Measurements from ENCODE around the gene ALDH1A1.

Gene ALDH1A1

DNA sequence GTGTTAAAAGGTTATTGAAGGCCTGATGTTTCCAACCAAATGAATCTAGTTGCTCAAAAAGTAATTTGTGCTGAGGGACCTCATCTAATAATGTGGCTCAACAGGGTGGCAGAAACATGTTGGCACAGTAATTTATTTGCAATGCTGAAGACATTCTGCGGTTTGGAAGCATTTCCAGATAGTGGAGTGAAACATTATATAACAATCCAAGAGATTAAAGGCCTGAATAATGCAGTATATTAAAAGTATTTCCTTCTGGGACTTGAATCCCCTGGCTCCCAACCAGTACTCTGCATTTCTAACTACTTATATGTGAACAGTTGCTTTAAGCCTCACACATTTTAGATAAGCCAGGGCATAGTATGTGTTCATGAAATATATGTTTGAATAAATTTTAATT, 25.9 kb upstream of the ALDH1A1 start:
- H3K4me1 ChIP-seq (ENCODE audit: control insufficient read depth, insufficient read depth, low read length), result peaks cover 5% of the 10 kb centered on the region; the same call in 1 of the 2 replicates
- H3K27ac ChIP-seq (ENCODE audit: low read depth, low read length), result no peak overlapping the region
- H3K4me3 ChIP-seq (ENCODE audit: low read depth, low read length), result no peak overlapping the region
- H3K9me3 ChIP-seq (ENCODE audit: control insufficient read depth, insufficient read depth, low read depth, low read length), result no peaks in the 10 kb centered on the region
- no peaks in the 10 kb centered on the region for H3K27me3 ChIP-seq (ENCODE audit: control insufficient read depth, insufficient read depth, low read length)
- H3K9ac ChIP-seq (ENCODE audit: low read length), result no peak overlapping the region
- no peaks in the 10 kb centered on the region for H3K36me3 ChIP-seq (ENCODE audit: control insufficient read depth, insufficient read depth, low read length)

DNA sequence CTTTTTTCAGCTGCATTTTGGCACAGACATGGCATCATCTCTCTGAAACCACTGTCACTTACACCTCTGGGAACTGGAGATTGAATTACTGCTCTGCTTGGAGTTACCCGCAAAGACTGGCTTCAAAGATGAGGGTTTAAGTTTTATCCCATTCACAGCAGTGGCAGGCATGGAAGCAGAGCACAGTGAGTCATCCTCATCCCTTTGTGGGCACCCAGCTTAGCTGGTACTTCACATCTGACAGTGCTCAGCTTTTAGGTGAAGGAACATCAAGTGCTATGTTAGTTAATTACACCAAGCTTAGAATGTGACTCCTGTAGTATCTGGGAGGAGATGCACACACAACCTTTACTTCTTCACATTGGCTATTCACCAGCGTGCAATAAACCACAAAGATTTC, 24.8 kb upstream of the ALDH1A1 start:
- no peak overlapping the region for H3K27ac ChIP-seq (ENCODE audit: low read depth, low read length)
- H3K4me1 ChIP-seq (ENCODE audit: control insufficient read depth, insufficient read depth, low read length), result peaks cover 5% of the 10 kb centered on the region; the same call in 1 of the 2 replicates
- no peaks in the 10 kb centered on the region for H3K36me3 ChIP-seq (ENCODE audit: control insufficient read depth, insufficient read depth, low read length)
- no peak overlapping the region for H3K4me3 ChIP-seq (ENCODE audit: low read depth, low read length)
- H3K9me3 ChIP-seq (ENCODE audit: control insufficient read depth, insufficient read depth, low read depth, low read length), result no peaks in the 10 kb centered on the region
- no peaks in the 10 kb centered on the region for H3K27me3 ChIP-seq (ENCODE audit: control insufficient read depth, insufficient read depth, low read length)
- no peak overlapping the region for H3K9ac ChIP-seq (ENCODE audit: low read length)

DNA sequence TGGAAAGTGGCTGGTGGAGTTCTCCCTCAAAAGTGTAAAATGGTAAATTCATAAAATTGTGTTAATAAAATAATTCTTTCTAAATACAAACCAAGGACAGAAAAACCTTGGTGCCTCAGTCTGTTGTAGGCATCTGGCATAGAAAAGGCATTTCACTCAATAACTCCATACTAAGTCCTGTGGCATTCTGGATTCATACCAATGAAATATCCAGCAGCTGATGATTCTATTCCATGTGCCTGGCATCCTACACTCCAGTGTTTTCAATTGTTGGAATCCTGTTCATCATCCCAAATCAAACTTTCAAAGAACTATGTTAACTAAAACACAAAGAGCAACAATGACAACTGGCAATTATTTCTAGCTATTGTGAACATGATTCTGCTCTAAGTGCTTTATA, 21.6 kb upstream of the ALDH1A1 start:
- no peaks in the 10 kb centered on the region for H3K9me3 ChIP-seq (ENCODE audit: control insufficient read depth, insufficient read depth, low read depth, low read length)
- H3K9ac ChIP-seq (ENCODE audit: low read length), result no peak overlapping the region
- H3K4me3 ChIP-seq (ENCODE audit: low read depth, low read length), result no peak overlapping the region
- no peaks in the 10 kb centered on the region for H3K27me3 ChIP-seq (ENCODE audit: control insufficient read depth, insufficient read depth, low read length)
- H3K36me3 ChIP-seq (ENCODE audit: control insufficient read depth, insufficient read depth, low read length), result no peaks in the 10 kb centered on the region
- H3K4me1 ChIP-seq (ENCODE audit: control insufficient read depth, insufficient read depth, low read length), result peaks cover 5% of the 10 kb centered on the region; the same call in 1 of the 2 replicates
- H3K27ac ChIP-seq (ENCODE audit: low read depth, low read length), result no peak overlapping the region

- H3K4me3 ChIP-seq (ENCODE audit: low read depth, low read length), result no peak overlapping the region
- H3K9ac ChIP-seq (ENCODE audit: low read length), result no peak overlapping the region
- no peaks in the 10 kb centered on the region for H3K9me3 ChIP-seq (ENCODE audit: control insufficient read depth, insufficient read depth, low read depth, low read length)
- no peak overlapping the region for H3K27ac ChIP-seq (ENCODE audit: low read depth, low read length)
- H3K27me3 ChIP-seq (ENCODE audit: control insufficient read depth, insufficient read depth, low read length), result no peaks in the 10 kb centered on the region
- no peaks in the 10 kb centered on the region for H3K36me3 ChIP-seq (ENCODE audit: control insufficient read depth, insufficient read depth, low read length)
- no peaks in the 10 kb centered on the region for H3K4me1 ChIP-seq (ENCODE audit: control insufficient read depth, insufficient read depth, low read length)
These were observed 19.8 kb upstream of the ALDH1A1 start for GRCh38 chr9:72972636-72973035.

DNA sequence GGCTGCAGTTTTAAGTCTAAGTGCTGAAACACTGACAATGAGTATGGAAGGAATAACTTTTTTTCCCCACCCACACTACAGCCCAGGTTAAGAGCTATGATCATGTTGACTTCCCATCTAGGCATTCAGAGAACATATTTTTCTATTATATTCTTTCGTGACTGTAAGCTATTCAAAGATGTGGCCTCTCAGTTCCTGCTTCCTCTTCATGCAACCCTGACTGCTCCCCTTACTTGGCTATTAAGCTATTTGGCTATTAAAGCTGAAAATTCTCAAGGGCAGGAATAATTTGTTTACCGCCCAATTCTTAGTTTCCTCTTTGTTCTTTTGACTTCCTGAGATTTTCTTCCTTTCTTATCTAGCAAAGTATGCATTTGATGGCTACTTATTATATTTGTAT, 18.6 kb upstream of the ALDH1A1 start:
- Histone ChIP-seq H3K4me3 (ENCODE audit: low read depth, low read length) (no peak overlapping the region), H3K4me1 (ENCODE audit: control insufficient read depth, insufficient read depth, low read length) (no peaks in the 10 kb centered on the region), H3K27ac (ENCODE audit: low read depth, low read length) (no peak overlapping the region), H3K9ac (ENCODE audit: low read length) (no peak overlapping the region), H3K36me3 (ENCODE audit: control insufficient read depth, insufficient read depth, low read length) (no peaks in the 10 kb centered on the region), H3K27me3 (ENCODE audit: control insufficient read depth, insufficient read depth, low read length) (no peaks in the 10 kb centered on the region), H3K9me3 (ENCODE audit: control insufficient read depth, insufficient read depth, low read depth, low read length) (no peaks in the 10 kb centered on the region)

- Histone ChIP-seq H3K4me1 (ENCODE audit: control insufficient read depth, insufficient read depth, low read length) (no peaks in the 10 kb centered on the region), H3K36me3 (ENCODE audit: control insufficient read depth, insufficient read depth, low read length) (no peaks in the 10 kb centered on the region), H3K4me3 (ENCODE audit: low read depth, low read length) (no peak overlapping the region), H3K27ac (ENCODE audit: low read depth, low read length) (no peak overlapping the region), H3K27me3 (ENCODE audit: control insufficient read depth, insufficient read depth, low read length) (no peaks in the 10 kb centered on the region), H3K9me3 (ENCODE audit: control insufficient read depth, insufficient read depth, low read depth, low read length) (peaks cover 12% of the 10 kb centered on the region; the same call in 1 of the 2 replicates), H3K9ac (ENCODE audit: low read length) (no peak overlapping the region)
These were observed 7.6 kb upstream of the ALDH1A1 start for GRCh38 chr9:72960446-72960845.

- Histone ChIP-seq H3K4me1 (ENCODE audit: control insufficient read depth, insufficient read depth, low read length) (no peaks in the 10 kb centered on the region), H3K9me3 (ENCODE audit: control insufficient read depth, insufficient read depth, low read depth, low read length) (peaks cover 12% of the 10 kb centered on the region; the same call in 1 of the 2 replicates)
These were observed 5.8 kb upstream of the ALDH1A1 start for GRCh38 chr9:72958485-72959281.

DNA sequence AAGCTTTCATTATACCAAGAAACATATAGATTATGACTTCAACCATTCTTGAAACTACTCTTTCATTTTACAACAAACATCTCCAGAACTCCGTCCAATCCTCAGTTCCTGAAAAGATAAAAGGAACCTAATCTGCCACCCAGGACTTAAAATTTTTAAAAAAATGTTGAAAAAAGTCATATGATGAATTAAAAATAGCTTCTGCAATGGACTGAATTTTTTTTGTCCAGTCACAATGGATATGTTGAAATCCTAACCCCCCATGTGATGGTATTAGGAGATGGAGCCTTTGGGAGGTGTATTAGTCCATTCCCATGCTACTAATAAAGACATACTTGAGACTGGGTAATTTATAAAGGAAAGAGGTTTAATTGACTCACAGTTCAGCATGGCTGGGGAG, 2.7 kb upstream of the ALDH1A1 start:
- Histone ChIP-seq H3K9me3 (ENCODE audit: control insufficient read depth, insufficient read depth, low read depth, low read length) (peaks cover 12% of the 10 kb centered on the region; the same call in 1 of the 2 replicates), H3K36me3 (ENCODE audit: control insufficient read depth, insufficient read depth, low read length) (no peaks in the 10 kb centered on the region), H3K9ac (ENCODE audit: low read length) (no peak overlapping the region), H3K27me3 (ENCODE audit: control insufficient read depth, insufficient read depth, low read length) (no peaks in the 10 kb centered on the region), H3K4me3 (ENCODE audit: low read depth, low read length) (no peak overlapping the region), H3K4me1 (ENCODE audit: control insufficient read depth, insufficient read depth, low read length) (peaks cover 2% of the 10 kb centered on the region; the same call in 1 of the 2 replicates), H3K27ac (ENCODE audit: low read depth, low read length) (no peak overlapping the region)

More at GRCh38 chr9:72958485-72959281, 5.8 kb upstream of the ALDH1A1 start:
- Histone ChIP-seq H3K4me3 (ENCODE audit: low read depth, low read length) (no peak overlapping the region), H3K36me3 (ENCODE audit: control insufficient read depth, insufficient read depth, low read length) (no peaks in the 10 kb centered on the region), H3K27me3 (ENCODE audit: control insufficient read depth, insufficient read depth, low read length) (no peaks in the 10 kb centered on the region), H3K9ac (ENCODE audit: low read length) (no peak overlapping the region), H3K27ac (ENCODE audit: low read depth, low read length) (no peak overlapping the region)

DNA sequence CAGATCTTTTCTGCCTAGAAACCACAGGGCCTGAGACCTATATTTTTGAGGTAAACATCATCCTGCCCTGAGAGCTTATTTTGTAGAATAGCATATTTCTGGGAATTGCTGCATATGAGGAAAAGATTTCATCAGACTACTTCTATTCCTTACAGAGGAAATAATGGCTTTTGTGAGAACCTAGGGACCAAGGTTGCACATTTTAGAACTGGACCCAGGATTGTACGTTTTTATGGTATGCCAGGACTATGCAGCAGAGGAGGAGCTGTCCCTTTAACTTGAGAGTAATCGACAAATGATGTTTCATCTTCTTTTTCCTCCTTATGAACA, 2.2 kb upstream of the ALDH1A1 start:
- H3K36me3 ChIP-seq (ENCODE audit: control insufficient read depth, insufficient read depth, low read length), result no peaks in the 10 kb centered on the region
- H3K9ac ChIP-seq (ENCODE audit: low read length), result no peak overlapping the region
- H3K27ac ChIP-seq (ENCODE audit: low read depth, low read length), result no peak overlapping the region
- H3K9me3 ChIP-seq (ENCODE audit: control insufficient read depth, insufficient read depth, low read depth, low read length), result peaks cover 12% of the 10 kb centered on the region; the same call in 1 of the 2 replicates
- no peak overlapping the region for H3K4me3 ChIP-seq (ENCODE audit: low read depth, low read length)
- H3K4me1 ChIP-seq (ENCODE audit: control insufficient read depth, insufficient read depth, low read length), result peaks cover 2% of the 10 kb centered on the region; the same call in 1 of the 2 replicates
- H3K27me3 ChIP-seq (ENCODE audit: control insufficient read depth, insufficient read depth, low read length), result no peaks in the 10 kb centered on the region

DNA sequence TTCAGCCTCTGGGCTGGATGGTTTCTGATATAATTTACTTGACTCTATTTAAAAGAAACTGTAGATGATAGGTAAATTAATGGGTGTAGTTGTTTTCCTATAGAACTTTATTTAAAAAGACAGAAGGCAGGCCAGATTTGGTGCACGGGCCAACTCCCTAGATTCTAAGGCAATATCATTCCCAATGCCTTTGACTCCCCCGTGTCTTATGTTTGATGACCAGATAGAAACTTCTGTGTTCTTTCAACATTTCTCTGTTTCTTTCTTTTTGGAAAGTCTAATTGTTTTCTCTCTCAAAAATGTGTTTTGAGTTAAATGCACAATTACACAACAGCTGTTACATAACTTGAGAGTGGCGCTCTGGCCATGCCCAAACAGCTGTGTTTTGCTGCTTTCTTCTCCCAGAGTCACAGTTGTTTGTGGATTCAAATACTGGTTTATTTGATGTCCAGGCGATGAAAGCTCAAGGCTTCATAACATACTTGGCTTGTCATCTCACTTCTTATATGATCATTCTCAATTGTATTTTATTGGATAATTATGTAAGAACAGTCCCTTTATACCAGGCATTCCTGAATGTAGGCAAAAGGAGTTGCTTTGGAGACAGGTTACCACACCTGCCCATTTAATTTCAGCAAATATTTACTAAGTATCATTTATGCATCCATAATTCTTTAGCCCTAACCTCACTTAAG, 1.7 kb upstream of the ALDH1A1 start:
- Histone ChIP-seq H3K4me1 (ENCODE audit: control insufficient read depth, insufficient read depth, low read length) (peaks cover 2% of the 10 kb centered on the region; the same call in 1 of the 2 replicates), H3K9me3 (ENCODE audit: control insufficient read depth, insufficient read depth, low read depth, low read length) (peaks cover 12% of the 10 kb centered on the region; the same call in 1 of the 2 replicates), H3K27me3 (ENCODE audit: control insufficient read depth, insufficient read depth, low read length) (no peaks in the 10 kb centered on the region), H3K36me3 (ENCODE audit: control insufficient read depth, insufficient read depth, low read length) (no peaks in the 10 kb centered on the region), H3K4me3 (ENCODE audit: low read depth, low read length) (no peak overlapping the region), H3K27ac (ENCODE audit: low read depth, low read length) (no peak overlapping the region), H3K9ac (ENCODE audit: low read length) (no peak overlapping the region)

- Histone ChIP-seq H3K4me1 (ENCODE audit: control insufficient read depth, insufficient read depth, low read length) (peaks cover 2% of the 10 kb centered on the region; the same call in 1 of the 2 replicates), H3K27ac (ENCODE audit: low read depth, low read length) (no peak overlapping the region), H3K27me3 (ENCODE audit: control insufficient read depth, insufficient read depth, low read length) (no peaks in the 10 kb centered on the region), H3K36me3 (ENCODE audit: control insufficient read depth, insufficient read depth, low read length) (no peaks in the 10 kb centered on the region), H3K4me3 (ENCODE audit: low read depth, low read length) (no peak overlapping the region), H3K9me3 (ENCODE audit: control insufficient read depth, insufficient read depth, low read depth, low read length) (no peaks in the 10 kb centered on the region), H3K9ac (ENCODE audit: low read length) (no peak overlapping the region)
These were observed 517 bp downstream of the ALDH1A1 start for GRCh38 chr9:72952381-72952690.
